SK-N-SH treated with all-trans-retinoic acid at 6 μM for 48 hours (cell line): ENCODE measurements around the gene PFDN2.

Experiments used
- ATAC-seq: fragments of 200-7000 bp; cut with Tn5 transposase; 3 replicates; pipeline ENCODE4 v1.9.1; 2020; ENCODE audit warnings: mild to moderate bottlenecking, moderate library complexity
- ARNTL ChIP-seq: fragments of 450-650 bp; formaldehyde crosslinking; IDR thresholded peaks from 2 replicates; pipeline ENCODE4 v1.5.0; 2020; ENCODE audit warnings: low read depth, mild to moderate bottlenecking, moderate library complexity, borderline replicate concordance
- BACH2 ChIP-seq: fragments of 250-450 bp; sonication (Bioruptor Pico); IDR thresholded peaks from 2 replicates; pipeline ENCODE4 v1.9.0; 2021; ENCODE audit warnings: mild to moderate bottlenecking, borderline replicate concordance
- CSDC2 ChIP-seq: fragments of 250-450 bp; sonication (Bioruptor Pico); IDR thresholded peaks from 2 replicates; pipeline ENCODE4 v1.5.0; 2020; ENCODE audit warnings: mild to moderate bottlenecking, moderate library complexity
- ESRRG ChIP-seq: fragments of 250-450 bp; sonication (Bioruptor Pico); IDR thresholded peaks from 2 replicates; pipeline ENCODE4 v1.6.1; 2021; ENCODE audit warnings: mild to moderate bottlenecking
- GLIS3 ChIP-seq: fragments of 250-450 bp; sonication (Bioruptor Pico); IDR thresholded peaks from 2 replicates; pipeline ENCODE4 v1.5.0; 2020; ENCODE audit warnings: mild to moderate bottlenecking, moderate library complexity
- ISL1 ChIP-seq: fragments of 250-450 bp; sonication (Bioruptor Pico); IDR thresholded peaks from 2 replicates; pipeline ENCODE4 v2.1.2; 2022; ENCODE audit warnings: mild to moderate bottlenecking, moderate library complexity
- OSR1 ChIP-seq: fragments of 250-450 bp; sonication (Bioruptor Pico); IDR thresholded peaks from 2 replicates; pipeline ENCODE4 v1.8.0; 2022; ENCODE audit warnings: moderate library complexity, mild to moderate bottlenecking, inconsistent platforms
- PPARA ChIP-seq: fragments of 250-450 bp; sonication (Bioruptor Pico); IDR thresholded peaks from 2 replicates; pipeline ENCODE4 v1.5.0; 2020; ENCODE audit warnings: mild to moderate bottlenecking, borderline replicate concordance
- RARB ChIP-seq: fragments of 250-450 bp; sonication (Bioruptor Pico); IDR thresholded peaks from 2 replicates; pipeline ENCODE4 v1.8.0; 2021; ENCODE audit warnings: mild to moderate bottlenecking, moderate library complexity
- SNAI2 ChIP-seq: fragments of 250-450 bp; sonication (Bioruptor Pico); IDR thresholded peaks from 2 replicates; pipeline ENCODE4 v1.5.0; 2020; ENCODE audit warnings: mild to moderate bottlenecking, moderate library complexity
- TCF4 ChIP-seq: fragments of 250-450 bp; sonication (Bioruptor Pico); IDR thresholded peaks from 2 replicates; pipeline ENCODE4 v1.8.0; 2021; ENCODE audit warnings: mild to moderate bottlenecking, moderate library complexity, borderline replicate concordance
- TOX ChIP-seq: fragments of 250-450 bp; sonication (Bioruptor Pico); IDR thresholded peaks from 2 replicates; pipeline ENCODE4 v1.8.0; 2021; ENCODE audit warnings: mild to moderate bottlenecking, moderate library complexity, borderline replicate concordance
- ZC3H10 ChIP-seq: fragments of 250-450 bp; sonication (Bioruptor Pico); IDR thresholded peaks from 2 replicates; pipeline ENCODE4 v1.5.1; 2021; ENCODE audit warnings: mild to moderate bottlenecking, moderate library complexity
- ZFP3 ChIP-seq: fragments of 250-450 bp; sonication (Bioruptor Pico); IDR thresholded peaks from 2 replicates; pipeline ENCODE4 v1.5.0; 2020; ENCODE audit warnings: mild to moderate bottlenecking, moderate library complexity
- ZNF70 ChIP-seq: fragments of 450-650 bp; formaldehyde crosslinking; IDR thresholded peaks from 2 replicates; pipeline ENCODE4 v1.5.0; 2020; ENCODE audit warnings: mild to moderate bottlenecking, moderate library complexity
- ZNF8 ChIP-seq: fragments of 450-650 bp; formaldehyde crosslinking; IDR thresholded peaks from 2 replicates; pipeline ENCODE4 v1.5.0; 2020; ENCODE audit warnings: mild to moderate bottlenecking, moderate library complexity
- TF ChIP-seq, protein P1 (sequence below): fragments of 250-450 bp; sonication (Bioruptor Pico); IDR thresholded peaks from 2 replicates; pipeline ENCODE4 v1.8.0; 2020; ENCODE audit warnings: mild to moderate bottlenecking, moderate library complexity, borderline replicate concordance
- TF ChIP-seq, protein P2 (sequence below): fragments of 250-450 bp; sonication (Bioruptor Pico); IDR thresholded peaks from 2 replicates; pipeline ENCODE4 v1.5.1; 2020; ENCODE audit warnings: low read depth, mild to moderate bottlenecking, moderate library complexity
- TF ChIP-seq, protein P3 (sequence below): fragments of 250-450 bp; sonication (Bioruptor Pico); IDR thresholded peaks from 2 replicates; pipeline ENCODE4 v1.5.0; 2020; ENCODE audit warnings: mild to moderate bottlenecking, moderate library complexity

The PFDN2 gene

DNA sequence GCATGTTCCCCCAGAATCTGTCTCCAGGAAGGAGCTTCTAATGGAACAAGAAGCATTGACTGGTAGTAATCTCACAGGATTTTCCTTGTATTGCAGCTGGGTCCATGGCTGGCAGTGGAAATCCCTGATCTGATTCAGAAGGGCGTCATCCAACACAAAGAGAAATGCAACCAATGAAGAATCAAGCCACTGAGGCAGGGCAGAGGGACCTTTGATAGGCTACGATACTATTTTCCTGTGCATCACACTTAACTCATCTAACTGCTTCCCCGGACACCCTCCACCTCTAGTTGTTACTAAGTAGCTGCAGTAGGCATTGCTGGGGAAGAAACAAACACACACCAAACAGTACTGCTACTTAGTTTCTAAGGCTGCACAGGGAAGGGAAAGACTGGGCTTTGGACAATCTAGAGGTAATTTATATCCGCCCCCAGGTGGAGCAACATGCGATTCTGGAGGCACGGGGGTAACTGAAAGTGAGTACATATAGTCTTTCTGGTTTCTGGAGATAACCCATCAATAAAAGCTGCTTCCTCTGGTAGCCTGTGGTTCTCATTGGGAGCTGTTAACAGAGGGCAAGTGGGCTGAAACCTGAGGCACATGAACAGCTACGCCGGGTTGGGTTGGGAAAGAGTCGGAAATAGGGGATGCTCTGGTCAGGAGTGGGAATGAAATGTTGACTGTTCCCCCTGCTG lies 40.6 kb upstream of the PFDN2 start:
- TF ChIP-seq ZNF70 (CRISPR knock-in tag) (no peak), ARNTL (CRISPR knock-in tag) (no peak)
- no peak for ATAC-seq

DNA sequence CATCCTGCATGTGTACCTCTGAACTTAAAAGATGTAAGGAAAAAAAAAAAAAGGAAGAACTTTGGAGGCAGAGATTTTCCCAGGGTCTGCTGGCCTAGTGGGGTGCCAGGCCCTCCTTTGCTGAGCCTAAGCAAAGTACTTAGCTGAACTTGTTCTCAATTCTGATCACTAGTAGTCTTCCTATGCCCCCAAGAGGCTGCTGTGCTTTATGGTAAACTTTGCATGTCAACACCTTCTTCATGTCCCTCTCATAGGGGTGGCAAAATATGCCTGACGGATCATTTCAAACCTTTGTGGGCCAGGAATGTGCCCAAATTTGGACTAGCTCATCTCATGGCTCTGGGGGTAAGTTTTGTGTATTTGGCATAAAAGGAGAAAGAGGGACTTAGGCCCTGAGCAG lies 40.0 kb upstream of the PFDN2 start:
- no peak for ATAC-seq
- TF ChIP-seq BACH2 (CRISPR knock-in tag), result no peak
- no peak for TF ChIP-seq GLIS3 (CRISPR knock-in tag)
- no peak for TF ChIP-seq ARNTL (CRISPR knock-in tag)
- TF ChIP-seq OSR1 (CRISPR knock-in tag), result no peak
- no peak for TF ChIP-seq CSDC2 (CRISPR knock-in tag)
- TF ChIP-seq, protein P1, sequence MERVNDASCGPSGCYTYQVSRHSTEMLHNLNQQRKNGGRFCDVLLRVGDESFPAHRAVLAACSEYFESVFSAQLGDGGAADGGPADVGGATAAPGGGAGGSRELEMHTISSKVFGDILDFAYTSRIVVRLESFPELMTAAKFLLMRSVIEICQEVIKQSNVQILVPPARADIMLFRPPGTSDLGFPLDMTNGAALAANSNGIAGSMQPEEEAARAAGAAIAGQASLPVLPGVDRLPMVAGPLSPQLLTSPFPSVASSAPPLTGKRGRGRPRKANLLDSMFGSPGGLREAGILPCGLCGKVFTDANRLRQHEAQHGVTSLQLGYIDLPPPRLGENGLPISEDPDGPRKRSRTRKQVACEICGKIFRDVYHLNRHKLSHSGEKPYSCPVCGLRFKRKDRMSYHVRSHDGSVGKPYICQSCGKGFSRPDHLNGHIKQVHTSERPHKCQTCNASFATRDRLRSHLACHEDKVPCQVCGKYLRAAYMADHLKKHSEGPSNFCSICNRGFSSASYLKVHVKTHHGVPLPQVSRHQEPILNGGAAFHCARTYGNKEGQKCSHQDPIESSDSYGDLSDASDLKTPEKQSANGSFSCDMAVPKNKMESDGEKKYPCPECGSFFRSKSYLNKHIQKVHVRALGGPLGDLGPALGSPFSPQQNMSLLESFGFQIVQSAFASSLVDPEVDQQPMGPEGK, result no peak
- no peak for TF ChIP-seq ESRRG (CRISPR knock-in tag)
- no peak for TF ChIP-seq ZNF70 (CRISPR knock-in tag)
- no peak for TF ChIP-seq ZNF8 (CRISPR knock-in tag)
- TF ChIP-seq SNAI2 (CRISPR knock-in tag), result no peak
- TF ChIP-seq, protein P2, sequence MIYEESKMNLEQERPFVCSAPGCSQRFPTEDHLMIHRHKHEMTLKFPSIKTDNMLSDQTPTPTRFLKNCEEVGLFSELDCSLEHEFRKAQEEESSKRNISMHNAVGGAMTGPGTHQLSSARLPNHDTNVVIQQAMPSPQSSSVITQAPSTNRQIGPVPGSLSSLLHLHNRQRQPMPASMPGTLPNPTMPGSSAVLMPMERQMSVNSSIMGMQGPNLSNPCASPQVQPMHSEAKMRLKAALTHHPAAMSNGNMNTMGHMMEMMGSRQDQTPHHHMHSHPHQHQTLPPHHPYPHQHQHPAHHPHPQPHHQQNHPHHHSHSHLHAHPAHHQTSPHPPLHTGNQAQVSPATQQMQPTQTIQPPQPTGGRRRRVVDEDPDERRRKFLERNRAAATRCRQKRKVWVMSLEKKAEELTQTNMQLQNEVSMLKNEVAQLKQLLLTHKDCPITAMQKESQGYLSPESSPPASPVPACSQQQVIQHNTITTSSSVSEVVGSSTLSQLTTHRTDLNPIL, result no peak
- no peak for TF ChIP-seq PPARA (CRISPR knock-in tag)
- no peak for TF ChIP-seq RARB (CRISPR knock-in tag)
- no peak for TF ChIP-seq TCF4 (CRISPR knock-in tag)
- TF ChIP-seq ZFP3 (CRISPR knock-in tag), result no peak
- TF ChIP-seq, protein P3, sequence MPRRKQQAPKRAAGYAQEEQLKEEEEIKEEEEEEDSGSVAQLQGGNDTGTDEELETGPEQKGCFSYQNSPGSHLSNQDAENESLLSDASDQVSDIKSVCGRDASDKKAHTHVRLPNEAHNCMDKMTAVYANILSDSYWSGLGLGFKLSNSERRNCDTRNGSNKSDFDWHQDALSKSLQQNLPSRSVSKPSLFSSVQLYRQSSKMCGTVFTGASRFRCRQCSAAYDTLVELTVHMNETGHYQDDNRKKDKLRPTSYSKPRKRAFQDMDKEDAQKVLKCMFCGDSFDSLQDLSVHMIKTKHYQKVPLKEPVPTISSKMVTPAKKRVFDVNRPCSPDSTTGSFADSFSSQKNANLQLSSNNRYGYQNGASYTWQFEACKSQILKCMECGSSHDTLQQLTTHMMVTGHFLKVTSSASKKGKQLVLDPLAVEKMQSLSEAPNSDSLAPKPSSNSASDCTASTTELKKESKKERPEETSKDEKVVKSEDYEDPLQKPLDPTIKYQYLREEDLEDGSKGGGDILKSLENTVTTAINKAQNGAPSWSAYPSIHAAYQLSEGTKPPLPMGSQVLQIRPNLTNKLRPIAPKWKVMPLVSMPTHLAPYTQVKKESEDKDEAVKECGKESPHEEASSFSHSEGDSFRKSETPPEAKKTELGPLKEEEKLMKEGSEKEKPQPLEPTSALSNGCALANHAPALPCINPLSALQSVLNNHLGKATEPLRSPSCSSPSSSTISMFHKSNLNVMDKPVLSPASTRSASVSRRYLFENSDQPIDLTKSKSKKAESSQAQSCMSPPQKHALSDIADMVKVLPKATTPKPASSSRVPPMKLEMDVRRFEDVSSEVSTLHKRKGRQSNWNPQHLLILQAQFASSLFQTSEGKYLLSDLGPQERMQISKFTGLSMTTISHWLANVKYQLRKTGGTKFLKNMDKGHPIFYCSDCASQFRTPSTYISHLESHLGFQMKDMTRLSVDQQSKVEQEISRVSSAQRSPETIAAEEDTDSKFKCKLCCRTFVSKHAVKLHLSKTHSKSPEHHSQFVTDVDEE (CRISPR knock-in tag), result no peak
- TF ChIP-seq ISL1 (CRISPR knock-in tag), result no peak

DNA sequence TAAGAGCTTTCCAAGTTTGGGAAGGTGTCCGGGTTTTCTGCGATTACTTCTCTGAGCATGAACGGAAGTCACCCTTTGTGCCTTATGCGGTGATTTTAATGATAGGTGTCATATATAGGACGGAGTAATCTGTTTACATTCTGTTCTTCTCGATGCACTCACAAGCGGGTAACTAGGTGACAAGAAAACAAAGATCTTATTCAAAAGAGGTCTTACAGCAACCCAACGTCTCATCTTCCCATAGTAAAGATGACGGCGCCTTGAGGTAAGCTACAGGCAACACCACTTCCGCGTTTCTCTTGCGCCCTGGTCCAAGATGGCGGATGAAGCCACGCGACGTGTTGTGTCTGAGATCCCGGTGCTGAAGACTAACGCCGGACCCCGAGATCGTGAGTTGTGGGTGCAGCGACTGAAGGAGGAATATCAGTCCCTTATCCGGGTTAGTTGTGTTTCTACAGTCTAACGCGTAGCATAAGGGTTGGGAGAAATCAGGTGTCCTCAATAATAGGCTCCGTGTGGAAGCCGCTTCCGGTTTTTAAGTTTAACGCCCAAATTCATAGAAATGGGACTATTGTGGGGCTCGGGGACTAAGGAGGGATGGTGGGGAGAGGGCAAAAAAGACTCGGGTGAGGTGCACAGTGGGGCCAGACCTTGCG lies 36.0 kb upstream of the PFDN2 start, which contains the start of gene UFC1:
UFC1 (plus strand) TSS at position 297 of the 656 bp plus-strand sequence; CDS start at position 317, 20 bp downstream.
- ATAC-seq, result peak; percentile 99
- peak; percentile 4; the same call in 1 of the 2 replicates for TF ChIP-seq ZC3H10 (CRISPR knock-in tag)
- TF ChIP-seq, protein P1, result no peak
- TF ChIP-seq TCF4 (CRISPR knock-in tag), result no peak
- no peak for TF ChIP-seq TOX (CRISPR knock-in tag)
- TF ChIP-seq, protein P2, result no peak
- TF ChIP-seq ESRRG (CRISPR knock-in tag), result no peak
